Cortex of kidney (tissue), 1 donor: ENCODE data around the gene PLEKHN1.

Experiments used
- DNase-seq: peaks from one replicate; lab custom pipeline; 2025; lab: John Stamatoyannopoulos, UW

PLEKHN1 gene, protein sequence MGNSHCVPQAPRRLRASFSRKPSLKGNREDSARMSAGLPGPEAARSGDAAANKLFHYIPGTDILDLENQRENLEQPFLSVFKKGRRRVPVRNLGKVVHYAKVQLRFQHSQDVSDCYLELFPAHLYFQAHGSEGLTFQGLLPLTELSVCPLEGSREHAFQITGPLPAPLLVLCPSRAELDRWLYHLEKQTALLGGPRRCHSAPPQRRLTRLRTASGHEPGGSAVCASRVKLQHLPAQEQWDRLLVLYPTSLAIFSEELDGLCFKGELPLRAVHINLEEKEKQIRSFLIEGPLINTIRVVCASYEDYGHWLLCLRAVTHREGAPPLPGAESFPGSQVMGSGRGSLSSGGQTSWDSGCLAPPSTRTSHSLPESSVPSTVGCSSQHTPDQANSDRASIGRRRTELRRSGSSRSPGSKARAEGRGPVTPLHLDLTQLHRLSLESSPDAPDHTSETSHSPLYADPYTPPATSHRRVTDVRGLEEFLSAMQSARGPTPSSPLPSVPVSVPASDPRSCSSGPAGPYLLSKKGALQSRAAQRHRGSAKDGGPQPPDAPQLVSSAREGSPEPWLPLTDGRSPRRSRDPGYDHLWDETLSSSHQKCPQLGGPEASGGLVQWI

DNA sequence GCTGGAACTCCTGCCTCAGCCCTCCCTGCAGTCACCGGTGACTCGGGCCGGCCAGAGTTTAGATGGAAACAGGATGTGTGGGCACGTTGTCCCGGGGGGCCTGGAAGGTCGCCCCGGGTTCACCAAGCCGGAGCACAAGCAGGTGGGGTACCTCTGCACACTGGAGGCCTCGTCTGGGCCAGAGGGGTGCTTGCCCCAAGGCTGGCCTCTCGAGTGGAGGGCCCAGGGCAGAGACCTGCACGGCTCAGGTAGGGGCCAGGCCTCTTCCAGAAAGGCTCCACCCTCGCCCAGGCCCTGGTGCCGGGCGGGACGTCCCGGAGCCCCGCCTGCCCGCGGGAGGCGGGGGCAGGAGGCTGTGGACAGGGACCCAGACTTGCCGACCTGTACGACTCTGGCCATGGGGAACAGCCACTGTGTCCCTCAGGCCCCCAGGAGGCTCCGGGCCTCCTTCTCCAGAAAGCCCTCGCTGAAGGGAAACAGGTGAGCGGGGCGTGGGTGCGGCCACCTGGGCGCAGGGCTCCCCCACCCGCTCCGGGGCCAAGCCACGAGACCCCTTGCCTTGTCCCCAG is at the start of gene PLEKHN1:
PLEKHN1 (plus strand) TSS at position 348 of the 569 bp plus-strand sequence; CDS start at position 398, 50 bp downstream.
- no peak for DNase-seq

DNA sequence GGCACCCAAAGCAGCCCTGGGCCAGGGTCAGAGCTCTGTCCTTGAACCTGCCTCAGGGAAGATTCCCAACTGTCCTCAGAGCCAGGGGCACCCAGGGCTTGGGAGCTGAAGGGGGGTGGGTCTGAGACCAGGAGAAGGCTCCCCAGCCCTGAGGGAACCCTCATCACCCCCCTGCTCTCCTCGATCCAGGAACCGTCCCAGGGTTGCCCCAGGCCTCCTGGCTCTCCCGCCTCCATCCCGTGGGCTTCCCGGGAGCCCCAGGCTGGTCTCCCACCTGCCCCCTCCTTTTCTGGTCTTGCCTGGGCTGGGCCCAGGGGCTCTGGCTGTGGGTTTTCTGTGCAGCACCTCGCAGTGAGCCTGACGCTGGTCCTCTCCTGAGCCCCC is 49.2 kb upstream of the PLEKHN1 start:
- no peak for DNase-seq

DNA sequence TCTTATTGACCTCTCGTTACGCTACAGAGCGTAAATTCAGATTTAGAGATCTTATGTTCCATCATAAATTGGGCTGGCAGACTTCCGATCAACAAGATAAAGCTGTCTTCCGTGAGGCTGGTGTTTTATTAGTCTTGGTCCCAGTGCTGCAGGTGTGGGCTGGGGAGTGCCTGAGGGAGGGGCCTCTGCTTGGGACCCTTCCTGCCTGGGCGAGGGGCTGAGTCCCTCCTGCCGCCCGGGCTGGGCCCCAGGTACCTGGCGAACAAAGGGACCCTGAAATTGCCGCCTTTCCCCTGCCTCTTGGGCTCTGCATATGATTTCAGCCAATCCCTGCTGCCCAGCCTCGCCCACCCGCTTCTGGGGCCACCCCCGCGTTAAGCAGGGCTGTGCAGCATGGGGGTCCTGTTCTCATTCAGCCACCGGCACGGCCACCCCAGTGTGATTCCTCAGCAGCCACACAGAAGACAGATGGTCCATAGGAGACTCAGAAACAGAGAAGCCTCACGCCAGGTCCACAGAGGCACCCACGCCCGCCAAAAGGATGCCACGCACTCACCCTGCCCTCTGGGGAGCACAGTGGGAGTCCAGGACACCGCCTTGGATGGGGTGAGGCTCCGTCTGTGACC is 48.7 kb upstream of the PLEKHN1 start:
- no peak for DNase-seq

DNA sequence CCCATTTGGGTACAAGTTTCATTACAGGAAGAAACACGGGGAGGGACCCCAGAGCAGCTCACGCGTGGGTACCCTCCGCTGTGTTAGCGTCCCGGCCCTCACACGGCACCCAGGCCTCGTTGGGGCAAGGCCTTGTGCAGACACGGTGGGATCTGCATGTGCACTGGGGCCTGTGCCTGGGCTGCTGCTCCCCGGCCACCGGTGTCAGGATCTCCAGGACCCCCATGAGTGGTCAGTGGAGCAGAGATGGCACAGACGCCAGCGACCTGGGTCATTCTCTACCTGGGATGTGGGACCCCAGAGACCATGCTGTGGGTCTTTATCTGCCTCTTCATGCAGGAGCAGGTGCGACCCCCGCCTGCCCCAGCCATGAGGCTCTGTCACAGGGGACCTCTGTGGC is 47.9 kb upstream of the PLEKHN1 start:
- DNase-seq: no peak

- DNase-seq: no peak
Observed at GRCh38 chr1:918843-919242, 47.4 kb upstream of the PLEKHN1 start.

- DNase-seq: no peak
Observed at GRCh38 chr1:919271-919872, 46.9 kb upstream of the PLEKHN1 start.

DNA sequence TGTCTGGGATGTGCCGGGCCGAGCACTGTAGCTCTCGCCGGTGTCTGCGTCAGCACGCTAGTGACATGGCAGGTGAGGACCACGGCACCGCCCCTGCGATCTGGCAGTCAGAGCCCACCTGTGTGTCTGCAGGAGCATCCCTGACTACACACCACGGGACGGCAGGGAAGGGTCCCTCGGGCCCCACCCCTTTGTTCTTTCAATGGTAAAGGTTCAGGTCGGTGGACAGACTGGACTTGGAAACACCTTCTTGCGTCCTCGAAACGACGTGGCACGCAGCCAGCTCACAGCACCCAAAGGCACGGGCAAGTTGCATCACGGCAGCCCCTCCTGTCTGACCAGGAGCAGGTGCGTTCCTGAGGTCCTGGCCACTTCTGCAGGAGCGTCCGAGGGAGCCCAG is 46.3 kb upstream of the PLEKHN1 start:
- no peak for DNase-seq

- DNase-seq: no peak
Observed at GRCh38 chr1:920521-920920, 45.8 kb upstream of the PLEKHN1 start.

- DNase-seq: no peak
Observed at GRCh38 chr1:921011-921837, 45.1 kb upstream of the PLEKHN1 start.

- no peak for DNase-seq
Observed at GRCh38 chr1:923131-923990, 42.9 kb upstream of the PLEKHN1 start, which contains the start of gene SAMD11. Gene SAMD11 (plus strand): TSS chr1:923923. CDS start chr1:924432, 509 bp downstream.

DNA sequence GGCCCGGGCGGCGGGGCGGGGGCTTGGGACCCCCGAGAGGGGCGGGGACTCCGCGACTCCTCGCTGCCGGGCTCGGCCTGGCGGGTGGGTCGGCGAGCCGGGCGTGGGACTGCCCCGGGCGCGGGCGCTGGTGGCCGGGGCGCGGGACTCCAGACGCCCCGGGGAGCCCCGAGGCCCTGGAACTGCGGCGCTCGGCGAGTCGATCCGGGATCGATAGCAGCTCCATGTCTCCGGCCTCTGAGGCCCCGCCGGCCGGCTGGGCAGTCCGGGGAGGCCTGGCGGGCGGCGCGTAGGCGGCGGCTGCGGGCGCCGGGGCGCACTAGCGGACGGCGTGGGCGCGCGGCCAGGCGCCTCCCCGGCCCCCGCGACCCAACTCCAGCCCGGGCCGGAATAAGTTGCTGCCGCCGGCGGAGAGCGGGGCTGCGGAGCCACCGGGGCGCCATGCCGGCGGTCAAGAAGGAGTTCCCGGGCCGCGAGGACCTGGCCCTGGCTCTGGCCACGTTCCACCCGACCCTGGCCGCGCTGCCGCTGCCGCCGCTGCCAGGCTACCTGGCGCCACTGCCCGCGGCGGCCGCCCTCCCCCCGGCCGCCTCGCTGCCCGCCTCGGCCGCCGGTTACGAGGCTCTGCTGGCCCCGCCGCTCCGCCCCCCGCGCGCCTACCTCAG is 42.2 kb upstream of the PLEKHN1 start:
- no peak for DNase-seq

DNA sequence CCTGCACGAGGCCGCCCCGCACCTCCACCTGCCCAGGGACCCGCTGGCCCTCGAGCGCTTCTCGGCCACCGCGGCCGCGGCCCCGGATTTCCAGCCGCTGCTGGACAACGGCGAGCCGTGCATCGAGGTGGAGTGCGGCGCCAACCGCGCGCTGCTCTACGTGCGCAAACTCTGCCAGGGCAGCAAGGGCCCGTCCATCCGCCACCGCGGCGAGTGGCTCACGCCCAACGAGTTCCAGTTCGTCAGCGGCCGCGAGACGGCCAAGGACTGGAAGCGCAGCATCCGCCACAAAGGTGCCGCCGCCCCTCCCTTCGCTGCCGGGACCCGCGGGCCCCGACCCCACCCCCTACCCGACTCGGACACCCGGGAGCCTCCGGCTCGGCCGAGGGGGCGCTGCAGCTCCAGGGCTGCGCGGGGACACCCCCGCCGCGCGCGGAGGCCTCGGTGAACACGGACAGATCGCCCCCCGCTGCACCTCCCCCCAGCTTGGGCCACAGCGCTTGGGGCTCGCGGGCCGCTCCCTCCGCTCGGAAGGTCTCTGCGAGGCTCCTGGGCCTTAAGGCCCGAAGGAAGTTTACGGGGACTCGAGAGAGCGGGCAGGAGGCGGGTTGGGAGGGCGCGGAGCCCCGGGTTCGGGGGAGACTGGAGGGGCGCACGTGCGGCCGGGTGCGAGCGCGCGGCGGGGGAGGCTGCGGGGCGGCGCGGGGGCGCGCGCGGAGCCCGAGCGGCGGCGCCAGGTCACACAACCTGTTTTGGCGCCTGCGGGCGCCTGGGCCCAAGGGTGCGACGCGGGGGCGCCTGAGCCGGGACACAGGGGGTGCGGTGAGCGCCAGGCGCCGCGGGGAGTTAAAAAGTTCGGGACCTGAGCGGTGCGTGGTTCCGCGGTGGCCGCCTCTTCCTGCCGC is 41.4 kb upstream of the PLEKHN1 start:
- DNase-seq: no peak

DNA sequence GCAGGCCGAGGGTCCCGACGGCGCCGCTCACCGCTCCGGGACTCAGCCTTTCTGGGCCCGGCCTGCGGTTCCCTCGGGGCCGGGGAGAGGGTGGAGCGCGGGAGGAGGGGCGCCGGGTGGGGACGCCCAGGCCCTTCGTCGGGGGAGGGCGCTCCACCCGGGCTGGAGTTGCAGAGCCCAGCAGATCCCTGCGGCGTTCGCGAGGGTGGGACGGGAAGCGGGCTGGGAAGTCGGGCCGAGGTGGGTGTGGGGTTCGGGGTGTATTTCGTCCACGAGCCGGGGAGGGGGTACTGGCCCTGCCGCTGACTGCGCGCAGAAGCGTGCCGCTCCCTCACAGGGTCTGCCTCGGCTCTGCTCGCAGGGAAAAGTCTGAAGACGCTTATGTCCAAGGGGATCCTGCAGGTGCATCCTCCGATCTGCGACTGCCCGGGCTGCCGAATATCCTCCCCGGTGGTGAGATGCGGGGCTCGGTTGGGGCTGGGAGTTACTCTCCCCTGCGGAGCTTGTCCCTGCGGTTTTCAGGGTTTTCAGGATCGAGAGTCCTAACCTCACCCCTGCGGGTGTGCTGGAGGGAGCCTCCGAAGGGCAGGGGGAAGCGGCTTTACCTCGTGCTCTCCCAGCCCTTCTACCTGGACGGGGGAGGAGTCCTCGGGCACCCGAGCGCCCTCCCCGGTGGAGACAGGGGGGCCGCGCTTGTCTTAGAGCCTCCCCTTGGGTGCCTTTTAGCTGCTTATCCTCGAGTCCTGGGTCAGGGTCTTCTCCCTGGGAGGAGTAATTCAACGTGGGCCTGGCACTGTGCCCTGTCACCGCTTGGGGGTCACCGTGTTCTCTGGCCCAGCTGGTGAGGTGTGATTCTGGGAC is 40.5 kb upstream of the PLEKHN1 start:
- no peak for DNase-seq

GRCh38 chr1:927234-927633 is 39.0 kb upstream of the PLEKHN1 start:
- DNase-seq: no peak

DNA sequence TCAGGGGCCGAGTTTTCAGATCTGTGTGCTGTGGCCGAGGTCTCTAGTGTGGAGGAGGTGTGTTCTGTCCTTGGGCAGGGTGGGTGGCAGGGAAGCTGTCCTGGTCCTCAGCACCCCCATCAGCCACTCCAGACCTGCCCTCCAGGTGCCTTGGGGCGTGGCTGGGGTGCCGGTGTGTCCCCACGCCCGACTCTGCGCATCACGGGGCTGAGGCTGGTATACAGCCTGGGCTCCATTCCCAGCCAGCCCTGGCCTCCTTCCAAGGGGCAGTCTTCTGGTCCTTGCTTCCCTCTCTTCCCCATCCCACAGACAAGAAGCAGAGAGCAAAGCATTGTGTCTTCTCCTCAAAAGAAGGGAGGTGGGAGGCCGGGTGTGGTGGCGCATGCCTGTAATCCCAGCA is 38.5 kb upstream of the PLEKHN1 start:
- DNase-seq: no peak

- DNase-seq: no peak
Observed at GRCh38 chr1:928825-929661, 37.2 kb upstream of the PLEKHN1 start.
